Femur (tissue), 1 donor: ENCODE measurements around the gene PPFIBP2.

ENCODE experiments used
- DNase-seq: peaks from one replicate; pipeline ENCODE4 v3.0.0-alpha.2; 2017

PPFIBP2 gene

GRCh38 chr11:7672276-7672959, 158.6 kb downstream of the PPFIBP2 start:
- DNase-seq = no peak

- peak; percentile 88 for DNase-seq
Measured at GRCh38 chr11:7672960-7673723, 159.3 kb downstream of the PPFIBP2 start, which contains the start of gene CYB5R2. TSS of gene CYB5R2 (minus strand) at chr11:7673500. CDS start at chr11:7672825, 675 bp downstream.

- DNase-seq = peak; percentile 64
Measured at GRCh38 chr11:7673724-7674434, 160.1 kb downstream of the PPFIBP2 start.

GRCh38 chr11:7675631-7676030, 161.8 kb downstream of the PPFIBP2 start:
- no peak for DNase-seq

- DNase-seq = no peak
Measured at GRCh38 chr11:7677071-7677470, 163.3 kb downstream of the PPFIBP2 start.

GRCh38 chr11:7677796-7678201, 164.0 kb downstream of the PPFIBP2 start:
- DNase-seq = no peak

- no peak for DNase-seq
Measured at GRCh38 chr11:7683571-7683970, 169.8 kb downstream of the PPFIBP2 start.

GRCh38 chr11:7686761-7687160, 173.0 kb downstream of the PPFIBP2 start:
- DNase-seq = no peak

GRCh38 chr11:7687386-7687785, 173.6 kb downstream of the PPFIBP2 start:
- DNase-seq = no peak

GRCh38 chr11:7688238-7688826, 174.5 kb downstream of the PPFIBP2 start:
- DNase-seq = peak; percentile 48

- DNase-seq = no peak
Measured at GRCh38 chr11:7689239-7689638, 175.4 kb downstream of the PPFIBP2 start.

- DNase-seq = no peak
Measured at GRCh38 chr11:7690648-7691047, 176.8 kb downstream of the PPFIBP2 start.

- no peak for DNase-seq
Measured at GRCh38 chr11:7691759-7692350, 178.1 kb downstream of the PPFIBP2 start.

- DNase-seq = no peak
Measured at GRCh38 chr11:7692426-7692825, 178.6 kb downstream of the PPFIBP2 start.

GRCh38 chr11:7694235-7694634, 180.4 kb downstream of the PPFIBP2 start:
- no peak for DNase-seq

GRCh38 chr11:7696424-7696823, 182.6 kb downstream of the PPFIBP2 start:
- no peak for DNase-seq
